Subcutaneous adipose tissue (tissue), 4 donors: Measurements from ENCODE around the gene RBP2. TPM values are rescaled to one million over a fixed set of nuclear protein-coding genes. Genes with fewer than 3 reads are reported as not detected.

Experiments
- total RNA-seq, 4 donors: library from RNA; depleted of rRNA; stranded (reverse); fragments of >200 nt; gene quantifications; one replicate each; pipeline ENCODE4 v1.1.0, GENCODE V29; 2016
- TF ChIP-seq, protein P1 (sequence below): fragments of 450-650 bp; IDR thresholded peaks from one replicate; pipeline ENCODE4 v1.5.1; 2016; ENCODE audit warnings: low read depth, mild to moderate bottlenecking, control low read depth, antibody characterized with exemption, moderate library complexity

The RBP2 gene
- total RNA-seq, 4 donors from 2014 or later, result not detected

DNA sequence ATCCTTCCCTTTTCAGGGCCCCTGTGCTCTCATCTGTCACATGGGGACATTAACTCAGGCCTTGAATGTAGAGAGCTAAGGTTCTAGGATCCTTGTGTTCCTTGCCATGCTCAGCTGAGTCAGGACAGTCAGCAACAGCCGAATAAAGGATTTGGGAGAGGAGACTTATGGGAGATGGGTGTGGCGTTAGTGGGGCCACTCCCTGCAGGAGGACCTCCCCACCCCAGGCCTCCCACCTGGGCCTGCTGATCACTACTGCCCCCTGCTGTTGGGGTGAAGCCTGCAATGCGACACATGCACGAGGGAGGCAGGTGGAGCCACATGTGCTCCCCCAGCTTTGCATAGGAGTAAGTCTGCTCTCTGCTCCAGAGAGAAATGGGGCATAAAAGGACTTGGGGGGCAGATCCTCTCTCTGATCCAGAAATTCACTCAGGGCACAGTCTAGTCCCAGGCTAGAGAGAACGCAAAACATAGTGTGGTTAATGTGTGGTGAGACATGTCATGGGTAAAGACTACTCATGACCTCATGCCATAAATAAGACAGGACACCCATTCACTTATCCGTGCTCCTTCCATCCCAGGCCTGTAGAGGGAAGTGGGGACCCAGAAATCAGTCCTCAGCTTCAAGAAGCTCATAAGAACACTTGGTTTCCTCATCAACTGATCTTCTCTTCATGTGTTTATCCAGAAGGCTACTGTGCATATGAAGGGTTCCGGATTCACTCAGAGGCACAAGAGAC, 43.9 kb upstream of the RBP2 start:
- TF ChIP-seq, protein P1, sequence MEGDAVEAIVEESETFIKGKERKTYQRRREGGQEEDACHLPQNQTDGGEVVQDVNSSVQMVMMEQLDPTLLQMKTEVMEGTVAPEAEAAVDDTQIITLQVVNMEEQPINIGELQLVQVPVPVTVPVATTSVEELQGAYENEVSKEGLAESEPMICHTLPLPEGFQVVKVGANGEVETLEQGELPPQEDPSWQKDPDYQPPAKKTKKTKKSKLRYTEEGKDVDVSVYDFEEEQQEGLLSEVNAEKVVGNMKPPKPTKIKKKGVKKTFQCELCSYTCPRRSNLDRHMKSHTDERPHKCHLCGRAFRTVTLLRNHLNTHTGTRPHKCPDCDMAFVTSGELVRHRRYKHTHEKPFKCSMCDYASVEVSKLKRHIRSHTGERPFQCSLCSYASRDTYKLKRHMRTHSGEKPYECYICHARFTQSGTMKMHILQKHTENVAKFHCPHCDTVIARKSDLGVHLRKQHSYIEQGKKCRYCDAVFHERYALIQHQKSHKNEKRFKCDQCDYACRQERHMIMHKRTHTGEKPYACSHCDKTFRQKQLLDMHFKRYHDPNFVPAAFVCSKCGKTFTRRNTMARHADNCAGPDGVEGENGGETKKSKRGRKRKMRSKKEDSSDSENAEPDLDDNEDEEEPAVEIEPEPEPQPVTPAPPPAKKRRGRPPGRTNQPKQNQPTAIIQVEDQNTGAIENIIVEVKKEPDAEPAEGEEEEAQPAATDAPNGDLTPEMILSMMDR, result no peak

DNA sequence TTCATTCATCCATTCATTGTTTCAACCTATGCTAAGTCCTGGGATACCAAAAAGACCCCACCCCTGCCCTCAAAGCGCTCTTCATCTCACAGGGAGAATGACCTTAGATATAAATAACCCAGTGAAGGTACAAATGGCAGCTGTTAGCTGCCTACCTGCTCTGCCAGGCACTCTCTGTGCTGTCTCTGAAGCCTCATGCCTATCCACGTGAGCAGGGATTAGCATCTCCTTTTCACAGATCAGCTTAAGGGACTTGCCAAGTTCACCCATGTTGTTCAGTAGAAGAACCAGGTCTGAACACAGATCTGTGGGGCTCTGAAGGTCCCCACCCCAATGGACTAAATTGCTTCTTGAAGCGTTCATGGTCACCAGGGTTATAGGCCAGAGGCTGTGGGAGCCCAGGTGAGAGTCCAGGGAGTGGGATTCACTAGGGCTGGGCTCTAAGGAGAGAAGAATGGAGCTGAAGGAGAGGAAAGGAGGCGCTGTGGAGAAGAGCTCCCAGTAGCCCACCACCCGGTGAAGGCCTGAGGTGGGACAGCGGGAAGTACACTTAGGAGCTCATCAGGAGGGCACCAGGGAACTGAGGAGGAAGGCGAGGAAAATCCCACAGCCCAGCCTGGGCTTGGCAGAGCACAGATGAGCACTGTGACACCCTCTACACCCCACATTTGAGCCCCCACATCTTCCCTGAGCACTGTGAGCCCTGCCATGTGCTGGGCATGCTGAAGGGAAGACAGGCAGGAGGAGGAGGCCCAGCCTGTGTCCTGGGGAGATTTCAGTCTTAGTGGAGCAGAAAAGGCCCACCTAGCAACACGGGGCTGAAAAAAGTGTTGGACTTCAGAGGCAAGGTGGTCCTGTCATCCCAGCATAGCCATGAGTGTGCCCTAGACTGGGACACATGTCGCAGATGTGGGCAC, 42.9 kb upstream of the RBP2 start:
- TF ChIP-seq, protein P1, result no peak

DNA sequence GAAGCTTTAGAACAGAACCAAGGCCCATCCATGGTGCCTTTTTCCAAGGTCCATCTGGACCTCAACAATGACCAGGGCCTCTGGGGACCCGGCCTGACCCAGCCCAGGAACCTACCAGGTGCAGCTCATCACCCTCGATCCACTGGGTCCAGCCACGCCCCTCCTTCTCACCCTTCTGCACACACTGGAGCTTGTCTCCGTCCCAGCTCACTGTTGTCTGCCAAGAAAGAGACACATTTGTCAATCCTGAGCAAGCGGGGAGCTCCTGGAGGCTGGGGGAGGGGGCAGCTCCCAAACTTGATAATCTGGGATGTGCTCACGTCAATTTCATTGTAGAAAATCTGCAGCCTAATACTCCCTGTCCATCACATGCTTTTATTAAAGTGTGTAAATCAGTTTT, 42.0 kb upstream of the RBP2 start:
- TF ChIP-seq, protein P1, result no peak

DNA sequence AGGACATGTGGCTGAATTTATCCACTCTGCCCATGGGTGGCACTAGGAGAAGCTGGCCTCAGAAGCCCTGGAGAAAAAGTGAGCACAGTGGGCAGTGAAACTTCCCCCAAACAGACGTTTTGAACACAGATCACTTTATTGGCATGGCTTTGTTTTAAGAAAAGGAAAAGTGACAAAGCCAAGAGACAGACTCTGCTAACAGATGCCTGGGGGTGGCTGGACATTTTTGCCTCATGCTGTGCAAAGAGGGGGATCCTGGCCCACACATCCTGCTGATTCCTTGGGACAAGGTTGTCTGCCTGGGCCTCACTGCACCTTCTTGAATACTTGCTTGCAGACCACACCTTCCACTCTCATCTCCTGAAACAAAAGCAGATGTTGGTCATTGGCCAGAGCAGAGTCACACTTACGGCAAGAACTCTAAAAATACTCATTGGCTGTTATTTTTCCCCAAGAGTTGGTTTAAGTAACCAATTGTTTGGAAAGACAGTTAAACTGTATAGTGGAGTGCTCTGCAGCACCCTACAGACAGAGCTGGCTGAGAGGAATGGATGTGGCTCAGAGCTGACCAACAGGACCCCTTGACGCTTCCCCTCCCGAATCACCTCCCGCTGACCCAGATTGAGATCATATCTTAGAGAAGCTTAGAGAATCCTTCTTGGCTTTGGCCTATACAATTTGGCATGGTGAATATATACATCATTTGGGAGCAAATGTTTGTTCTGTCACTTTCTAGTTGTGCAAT, 41.2 kb upstream of the RBP2 start:
- TF ChIP-seq, protein P1, result no peak

DNA sequence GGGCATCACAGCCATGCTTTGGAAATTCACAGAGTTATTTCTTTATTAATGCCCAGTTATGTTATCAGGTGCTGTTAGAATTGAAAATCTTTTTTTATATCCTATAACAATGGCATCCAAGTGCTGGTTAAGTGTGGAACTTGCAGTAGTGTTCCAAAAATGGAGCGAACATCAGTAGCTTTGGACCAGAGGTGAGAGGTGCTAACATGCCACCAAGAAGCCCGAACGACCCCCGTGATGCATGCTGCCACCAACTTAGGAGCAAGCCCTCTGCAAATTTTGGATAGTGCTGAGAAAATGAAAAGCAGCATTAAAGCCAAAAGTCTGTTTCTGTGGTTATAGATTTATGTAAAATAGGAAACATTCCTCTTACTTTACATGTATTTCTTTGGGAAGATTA, 38.4 kb upstream of the RBP2 start:
- TF ChIP-seq, protein P1, result no peak

DNA sequence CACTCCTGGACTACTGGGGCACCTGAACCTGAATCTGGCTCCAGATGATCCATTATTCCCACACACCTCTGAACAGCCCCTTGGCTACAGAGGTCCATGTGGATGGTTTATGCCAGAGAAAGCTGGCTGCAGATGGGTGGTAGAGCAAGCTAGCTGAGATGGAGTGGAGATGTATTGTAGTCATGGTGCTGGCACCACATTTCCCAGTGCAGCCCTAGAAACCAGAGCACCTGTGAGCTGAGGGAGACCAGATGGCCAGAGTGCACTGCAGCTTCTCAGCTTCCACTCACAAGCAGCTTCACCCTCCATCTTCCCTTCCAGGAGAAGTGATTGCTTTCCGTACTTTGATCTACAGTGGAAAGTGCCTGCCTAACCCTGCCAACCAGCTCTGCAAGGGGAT, 33.3 kb upstream of the RBP2 start:
- TF ChIP-seq, protein P1, result no peak
